GM19328 (cell line): ENCODE results near the gene SPIB.
"Not testable (repeated sequence)": the region's sequence is repeated elsewhere in the genome, so short reads cannot be mapped to it uniquely, and the experiment has no call there.

Experiments used
- ATAC-seq: cut with Tn5 transposase; IDR thresholded peaks from one replicate; pipeline ENCODE4 v1.9.1; 2021; ENCODE audit warnings: mild to moderate bottlenecking, moderate library complexity; ENCODE audit not compliant: unreplicated experiment

Gene SPIB

DNA sequence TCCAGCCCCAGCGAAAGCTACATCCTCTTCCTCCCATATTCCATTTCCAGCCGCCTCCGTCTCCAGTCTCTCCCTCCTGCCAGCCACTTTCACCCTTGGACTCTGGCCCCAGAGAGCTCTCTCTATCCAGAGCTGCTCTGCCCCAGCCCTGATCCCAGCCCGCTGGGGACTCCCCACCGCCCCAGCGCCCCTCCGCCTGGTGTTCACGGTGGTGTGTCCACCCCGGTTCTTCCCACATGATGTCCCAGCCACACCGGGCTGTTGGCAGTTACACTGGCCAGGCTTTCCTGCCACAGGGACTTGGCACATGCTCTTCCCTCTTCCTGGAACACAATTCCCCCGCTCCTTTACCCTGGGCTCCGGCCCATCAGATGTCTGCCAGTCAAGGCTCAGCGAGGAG lies 46.3 kb downstream of the SPIB start:
- ATAC-seq, result no peak

DNA sequence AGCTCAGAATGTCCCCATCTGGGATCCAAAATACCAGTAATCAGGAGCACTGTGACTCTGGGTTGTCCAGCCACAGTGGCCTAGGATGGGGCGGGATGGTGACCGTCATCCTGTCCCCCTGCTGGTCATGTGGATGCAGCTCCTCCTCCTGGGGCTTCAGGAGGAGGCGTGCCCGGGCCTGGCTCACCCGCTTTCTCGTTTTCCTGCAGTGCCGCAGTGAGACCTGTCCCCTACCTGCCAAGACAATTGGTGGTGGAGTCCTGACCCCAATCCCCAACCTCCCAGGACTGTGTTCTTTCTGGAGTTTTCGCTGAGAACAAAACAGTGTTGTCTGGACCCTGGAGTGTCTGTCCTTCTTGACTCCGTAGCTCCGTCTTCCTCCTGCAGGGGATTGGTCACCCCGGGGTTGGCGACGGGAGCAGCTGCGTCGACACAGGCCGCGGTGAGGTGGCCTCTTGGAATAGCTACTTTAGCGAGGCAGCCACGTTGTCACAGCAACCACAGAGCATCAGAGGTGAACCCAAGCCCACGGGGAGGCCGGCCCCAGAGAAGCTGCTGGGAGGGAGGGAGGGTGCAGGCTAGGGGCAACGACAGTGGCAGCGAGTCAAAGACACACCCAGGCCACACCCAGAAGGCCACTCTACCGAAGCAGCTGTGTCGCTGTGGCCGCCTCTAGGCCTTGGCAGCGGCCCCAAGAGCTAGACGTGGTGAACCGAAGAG lies 47.4 kb downstream of the SPIB start:
- no peak for ATAC-seq

DNA sequence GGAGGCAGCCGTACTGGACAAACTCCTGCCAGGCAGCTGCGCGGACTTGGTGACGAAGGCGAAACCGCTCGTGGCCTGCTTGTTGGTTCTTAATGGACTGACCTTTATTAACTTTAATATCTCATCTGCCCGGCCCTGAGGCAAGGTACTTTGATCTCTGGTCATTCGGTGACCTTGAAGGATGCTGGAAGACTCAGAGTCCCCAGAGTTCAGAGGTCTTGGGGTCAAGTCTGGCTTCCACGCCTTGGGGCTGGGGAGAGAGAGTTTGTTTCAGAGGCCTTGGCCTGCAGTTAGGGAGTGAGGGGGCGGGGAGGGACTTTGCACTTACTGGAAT lies 47.9 kb downstream of the SPIB start:
- no peak for ATAC-seq

DNA sequence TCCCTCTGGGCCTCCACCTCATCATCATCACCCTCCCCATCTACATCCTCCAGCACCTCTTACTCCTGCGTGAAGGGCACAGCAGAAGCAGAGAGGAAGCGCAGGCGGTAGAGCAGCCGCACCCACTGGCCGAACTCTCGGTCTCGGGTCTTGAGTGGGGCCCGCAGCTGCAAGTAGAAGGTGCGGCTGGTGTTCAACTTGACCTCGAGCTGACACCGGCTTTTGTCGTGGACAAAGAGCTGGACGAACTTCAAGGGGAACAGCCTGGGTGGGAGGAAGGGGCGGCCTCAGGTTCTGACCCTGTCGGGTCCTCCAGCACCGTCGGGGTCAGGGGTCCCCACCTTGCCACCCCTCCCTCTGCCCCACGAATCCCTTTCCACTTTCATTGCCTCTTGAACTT lies 48.8 kb downstream of the SPIB start:
- no peak for ATAC-seq

DNA sequence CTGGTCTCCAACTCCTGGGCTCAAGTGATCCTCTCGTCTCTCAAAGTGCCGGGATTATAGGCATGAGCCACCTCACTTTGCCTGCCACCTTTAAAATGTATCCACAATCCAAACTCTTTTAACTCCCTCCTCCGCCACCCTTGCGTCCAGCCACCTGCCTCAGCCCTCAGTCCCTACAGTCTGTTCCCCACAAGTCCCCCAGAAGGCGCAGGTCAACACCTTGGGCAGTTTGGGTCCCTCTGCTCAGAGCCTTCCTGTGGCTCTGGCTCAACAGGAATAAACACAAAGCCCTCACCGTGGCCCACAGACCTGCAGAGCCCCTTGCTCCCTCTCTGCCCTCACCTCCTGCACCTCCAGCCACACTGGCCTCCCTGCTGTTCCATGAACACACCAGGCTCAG lies 50.1 kb downstream of the SPIB start:
- no peak for ATAC-seq

DNA sequence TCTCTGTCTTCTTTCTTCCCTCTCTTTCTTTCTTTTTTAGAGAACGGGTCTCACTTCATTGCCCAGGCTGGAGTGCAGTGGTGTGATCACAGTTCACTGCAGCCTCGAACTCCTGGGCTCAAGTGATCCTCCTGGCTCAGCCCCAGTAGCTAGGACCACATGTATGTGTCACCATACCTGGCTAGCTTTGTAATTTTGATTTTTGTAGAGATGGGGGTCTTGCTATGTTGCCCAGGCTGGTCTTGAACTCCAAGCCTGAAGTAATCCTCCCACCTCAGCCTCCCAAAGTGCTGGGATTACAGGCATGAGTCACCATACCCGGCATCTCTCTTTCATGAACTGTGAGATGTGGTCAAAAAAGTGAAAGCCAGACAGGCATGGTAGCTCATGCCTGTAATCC lies 54.6 kb downstream of the SPIB start:
- ATAC-seq, result not testable (repeated sequence)

DNA sequence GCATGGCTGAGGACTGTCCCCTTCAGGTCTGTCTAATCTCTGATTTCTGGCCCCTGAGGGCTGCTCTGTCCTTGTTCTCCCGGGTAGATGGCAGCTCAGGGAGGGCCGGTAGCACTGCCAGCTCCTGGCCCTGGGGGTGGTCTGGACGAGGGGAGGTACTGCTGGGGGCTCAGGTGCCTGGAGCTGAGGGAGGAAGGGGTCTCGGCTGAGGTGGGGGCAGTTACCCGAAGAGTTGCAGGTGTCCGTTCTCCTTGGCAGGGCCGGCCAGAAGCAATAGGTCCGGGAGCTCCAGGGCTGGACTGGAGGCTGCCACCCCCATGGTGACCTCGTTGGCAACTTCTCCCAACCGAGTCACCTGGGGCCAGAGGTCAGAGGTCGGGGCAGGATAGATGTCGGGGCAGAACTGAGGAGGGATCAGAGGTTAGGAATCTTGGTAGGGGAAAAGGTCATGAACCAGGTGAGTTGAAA lies 56.4 kb downstream of the SPIB start:
- no peak for ATAC-seq

DNA sequence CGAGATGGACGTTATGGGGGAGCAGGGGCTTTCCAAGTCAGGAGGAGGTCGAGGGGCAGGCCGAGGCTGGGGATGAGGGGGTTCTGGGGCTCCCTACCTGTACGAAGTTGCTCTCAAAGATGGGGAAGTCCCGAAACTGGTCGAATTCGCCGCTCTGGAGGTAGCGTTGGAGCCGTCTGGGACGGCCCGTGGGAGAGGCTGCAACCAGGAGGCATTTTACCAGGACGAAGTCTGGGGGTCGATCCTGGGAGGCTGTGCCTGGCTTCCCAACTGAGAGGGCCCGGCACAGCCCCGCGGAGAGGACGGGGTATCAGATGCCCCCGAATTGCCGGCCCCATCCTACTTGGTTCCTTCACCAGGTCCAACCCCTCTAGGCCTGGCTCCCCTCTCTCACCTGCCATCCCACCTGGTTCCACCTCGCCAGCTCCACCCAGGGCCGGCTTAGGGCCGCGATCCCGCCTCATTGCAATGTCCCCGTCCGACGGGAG lies 57.0 kb downstream of the SPIB start:
- ATAC-seq, result no peak

DNA sequence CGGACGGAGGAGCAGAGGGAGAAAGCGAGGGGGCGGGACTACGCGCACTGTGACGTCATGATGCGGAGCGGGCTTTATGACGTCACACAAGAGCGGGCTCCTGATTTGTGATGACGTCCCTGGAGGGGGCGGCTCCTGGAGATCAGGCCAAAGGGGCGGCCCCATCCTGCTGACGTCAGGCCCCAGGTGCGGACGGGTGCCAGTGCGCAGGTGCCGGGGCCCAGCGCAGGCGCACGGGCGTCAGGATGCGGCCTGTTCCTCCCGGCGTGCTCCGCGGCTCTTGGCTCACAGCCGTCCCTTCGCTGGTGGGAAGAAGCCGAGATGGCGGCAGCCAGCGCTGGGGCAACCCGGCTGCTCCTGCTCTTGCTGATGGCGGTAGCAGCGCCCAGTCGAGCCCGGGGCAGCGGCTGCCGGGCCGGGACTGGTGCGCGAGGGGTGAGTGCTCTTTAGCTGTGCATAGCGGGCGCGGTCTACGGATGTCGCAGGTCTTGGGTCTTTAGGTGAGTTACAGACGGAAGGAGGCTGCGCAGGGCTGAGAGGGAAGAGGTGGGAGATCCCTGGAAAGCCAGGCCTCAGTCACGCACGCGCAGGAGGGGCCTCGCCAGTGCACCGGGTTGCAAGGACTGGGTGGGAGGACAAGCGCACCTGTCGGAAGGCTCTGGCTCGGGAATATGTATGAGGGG lies 57.6 kb downstream of the SPIB start, which contains the start of the genes EMC10 and GARIN5A:
Gene EMC10, plus strand, starts transcription at position 284 of the 683 bp plus-strand sequence. Its CDS starts 38 bp downstream, at position 322.
Gene GARIN5A, minus strand, starts transcription at position 625 of the 683 bp plus-strand sequence. Its CDS starts 460 bp downstream, at position 165.
- ATAC-seq, result peak; percentile 88

DNA sequence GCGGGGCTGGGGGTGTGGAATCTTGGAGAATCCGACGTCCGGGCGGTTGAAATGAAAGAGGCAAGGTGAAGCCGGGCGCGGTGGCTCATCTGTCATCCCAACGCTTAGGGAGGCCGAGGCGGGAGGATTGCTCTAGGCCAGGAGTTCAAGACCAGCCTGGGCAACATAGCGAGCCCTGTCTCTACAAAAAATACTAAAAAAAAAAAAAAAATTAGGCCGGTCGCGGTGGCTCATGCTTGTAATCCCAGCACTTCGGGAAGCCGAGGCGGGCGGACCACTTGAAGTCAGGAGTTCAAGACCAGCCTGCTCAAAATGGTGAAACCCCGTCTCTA lies 58.1 kb downstream of the SPIB start:
- no peak for ATAC-seq

DNA sequence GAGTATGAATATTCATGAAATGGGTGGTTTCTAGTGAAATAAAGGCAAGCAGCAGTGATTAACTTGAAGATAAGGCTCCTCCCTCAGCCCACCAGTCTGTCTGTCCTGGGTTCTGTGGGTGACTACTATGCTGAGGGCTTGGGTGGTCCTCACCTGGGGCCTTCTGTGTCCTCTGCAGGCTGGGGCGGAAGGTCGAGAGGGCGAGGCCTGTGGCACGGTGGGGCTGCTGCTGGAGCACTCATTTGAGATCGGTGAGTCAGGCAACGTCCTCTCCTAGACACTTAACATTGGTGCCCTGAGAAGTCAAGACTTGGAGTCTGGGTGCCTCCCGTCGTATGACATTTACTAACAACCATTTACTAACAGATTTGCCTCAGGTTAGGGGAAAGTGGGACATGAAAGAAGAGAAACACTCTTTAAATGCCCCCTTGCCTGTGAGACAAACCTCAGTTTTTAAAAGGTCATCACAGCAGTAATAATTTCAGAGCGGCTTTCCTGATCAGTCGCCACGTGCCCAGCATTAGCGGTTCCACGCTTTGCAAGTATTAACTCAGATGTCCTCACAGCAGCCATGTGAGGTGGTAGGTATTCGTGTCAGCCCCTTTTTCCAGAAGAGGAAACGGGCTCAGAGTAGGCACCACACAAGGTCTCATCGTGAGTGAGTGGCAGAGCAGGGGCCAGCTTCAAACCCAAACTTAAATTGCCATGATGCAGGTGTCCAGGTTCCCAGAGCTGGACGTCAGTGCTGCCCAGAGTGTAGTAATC lies 59.2 kb downstream of the SPIB start:
- no peak for ATAC-seq

DNA sequence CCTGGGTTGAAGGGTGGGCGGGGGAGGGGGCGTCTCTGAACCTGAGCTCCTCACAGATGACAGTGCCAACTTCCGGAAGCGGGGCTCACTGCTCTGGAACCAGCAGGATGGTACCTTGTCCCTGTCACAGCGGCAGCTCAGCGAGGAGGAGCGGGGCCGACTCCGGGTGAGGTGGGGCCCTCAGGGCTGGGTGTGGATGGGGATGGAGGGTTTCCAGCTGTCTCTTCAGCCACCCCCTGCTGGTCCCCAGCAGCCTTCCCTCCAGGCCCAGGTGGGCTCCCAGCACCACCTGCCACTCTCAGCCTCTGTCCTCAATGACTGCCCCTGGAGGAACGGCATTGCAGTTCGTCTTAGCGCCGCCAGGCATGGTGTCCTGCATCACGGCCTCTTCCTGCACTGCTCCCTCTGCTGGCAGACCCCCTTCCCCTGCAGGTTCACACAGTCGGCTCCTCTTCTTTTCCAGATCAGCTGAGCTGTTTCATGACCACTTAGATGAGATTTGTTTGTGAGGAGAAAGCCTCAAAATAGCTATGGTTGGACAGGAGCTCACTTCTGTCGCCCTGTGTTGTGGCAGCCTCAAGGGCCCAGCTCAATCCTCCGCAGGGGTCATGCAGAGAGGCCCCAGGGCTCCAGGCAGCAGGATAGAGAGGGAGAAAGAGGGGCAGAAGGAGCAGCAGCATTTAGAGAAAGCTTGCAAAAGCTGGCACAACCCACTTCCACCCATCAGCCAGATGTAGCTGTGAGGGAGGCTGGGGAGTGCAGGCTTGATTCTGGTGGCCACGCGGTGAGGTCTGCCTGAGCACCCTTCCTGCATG lies 60.4 kb downstream of the SPIB start:
- no peak for ATAC-seq

DNA sequence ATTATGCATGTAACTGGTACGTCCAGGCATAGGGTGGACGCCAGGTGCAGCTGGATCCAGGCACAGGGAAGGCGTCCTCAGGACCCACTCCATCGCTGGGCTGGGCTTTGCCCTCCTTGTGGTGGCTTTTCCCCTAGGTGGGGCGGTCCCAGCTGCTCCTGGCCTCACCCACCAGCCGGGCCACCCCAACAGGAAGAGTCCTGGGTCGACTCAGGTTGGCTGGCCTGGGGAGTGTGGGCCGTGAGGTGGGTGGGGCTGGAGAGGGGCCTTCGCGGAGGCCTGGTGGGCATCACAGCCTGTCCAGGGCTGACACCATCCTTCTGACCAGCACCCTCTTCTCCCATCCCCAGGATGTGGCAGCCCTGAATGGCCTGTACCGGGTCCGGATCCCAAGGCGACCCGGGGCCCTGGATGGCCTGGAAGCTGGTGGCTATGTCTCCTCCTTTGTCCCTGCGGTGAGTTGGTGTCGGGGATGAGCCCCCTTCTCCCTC lies 61.1 kb downstream of the SPIB start:
- no peak for ATAC-seq

DNA sequence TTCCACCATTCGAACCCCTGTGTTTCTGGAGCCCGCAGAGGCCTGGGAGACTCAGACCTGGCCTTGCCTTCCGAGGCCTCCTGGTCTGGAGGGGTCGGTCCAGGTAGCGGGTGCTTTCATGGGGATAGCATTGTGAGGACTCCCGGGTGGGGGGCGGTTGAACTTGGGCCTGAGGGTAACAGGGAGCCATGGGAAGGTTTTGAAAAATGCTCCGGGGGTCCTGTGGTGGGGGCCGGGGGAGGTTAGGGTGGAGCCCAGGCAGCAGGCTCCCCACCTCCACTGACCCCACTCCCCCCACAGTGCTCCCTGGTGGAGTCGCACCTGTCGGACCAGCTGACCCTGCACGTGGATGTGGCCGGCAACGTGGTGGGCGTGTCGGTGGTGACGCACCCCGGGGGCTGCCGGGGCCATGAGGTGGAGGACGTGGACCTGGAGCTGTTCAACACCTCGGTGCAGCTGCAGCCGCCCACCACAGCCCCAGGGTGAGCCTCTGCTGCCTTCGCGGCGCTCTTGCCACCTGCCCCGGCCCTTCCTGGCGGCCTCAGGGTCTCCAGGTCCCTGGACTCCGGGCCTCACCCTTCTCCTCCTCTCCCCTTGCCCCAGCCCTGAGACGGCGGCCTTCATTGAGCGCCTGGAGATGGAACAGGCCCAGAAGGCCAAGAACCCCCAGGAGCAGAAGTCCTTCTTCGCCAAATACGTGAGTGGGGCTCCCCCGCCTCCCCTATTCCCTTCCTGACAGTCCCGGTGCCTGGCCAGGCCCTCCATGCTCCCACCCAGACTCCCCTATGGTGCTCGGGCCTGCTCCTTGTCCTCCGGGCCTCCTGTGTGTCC lies 61.8 kb downstream of the SPIB start:
- no peak for ATAC-seq
